GM18867 (cell line): Measurements from ENCODE around the gene LHFPL6.
"Not testable (repeated sequence)": the region's sequence is repeated elsewhere in the genome, so short reads cannot be mapped to it uniquely, and the experiment has no call there.

ENCODE experiments used
- ATAC-seq: cut with Tn5 transposase; IDR thresholded peaks from one replicate; pipeline ENCODE4 v1.9.1; 2021; ENCODE audit warnings: mild to moderate bottlenecking, moderate library complexity; ENCODE audit not compliant: unreplicated experiment

LHFPL6 gene

DNA sequence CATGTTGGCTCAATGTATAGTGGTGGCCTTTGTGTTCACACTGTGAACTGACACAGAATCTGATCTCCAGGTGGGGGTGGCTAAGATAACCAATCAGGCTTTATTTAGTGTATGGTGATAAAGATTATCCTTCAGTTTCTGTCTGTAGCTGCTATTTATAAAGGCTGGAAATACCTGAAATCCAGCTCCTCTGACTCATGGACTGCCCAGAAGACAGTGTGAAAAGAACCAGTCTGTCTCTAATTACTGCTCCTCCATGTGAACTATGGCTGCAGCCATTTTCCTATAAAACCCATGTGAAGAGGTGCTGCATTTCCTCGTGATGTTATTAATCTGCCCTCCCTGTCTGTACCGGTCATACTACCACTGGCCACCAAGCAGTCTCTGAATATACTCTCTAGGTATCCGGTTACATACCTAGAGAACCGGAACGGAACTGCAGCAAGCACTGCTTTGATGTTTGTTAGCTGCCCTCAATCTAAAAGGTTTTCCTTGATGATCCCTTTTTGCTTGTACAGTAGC is 238.0 kb downstream of the LHFPL6 start:
- ATAC-seq: no peak

GRCh38 chr13:39363382-39363772 is 239.6 kb downstream of the LHFPL6 start:
- no peak for ATAC-seq

DNA sequence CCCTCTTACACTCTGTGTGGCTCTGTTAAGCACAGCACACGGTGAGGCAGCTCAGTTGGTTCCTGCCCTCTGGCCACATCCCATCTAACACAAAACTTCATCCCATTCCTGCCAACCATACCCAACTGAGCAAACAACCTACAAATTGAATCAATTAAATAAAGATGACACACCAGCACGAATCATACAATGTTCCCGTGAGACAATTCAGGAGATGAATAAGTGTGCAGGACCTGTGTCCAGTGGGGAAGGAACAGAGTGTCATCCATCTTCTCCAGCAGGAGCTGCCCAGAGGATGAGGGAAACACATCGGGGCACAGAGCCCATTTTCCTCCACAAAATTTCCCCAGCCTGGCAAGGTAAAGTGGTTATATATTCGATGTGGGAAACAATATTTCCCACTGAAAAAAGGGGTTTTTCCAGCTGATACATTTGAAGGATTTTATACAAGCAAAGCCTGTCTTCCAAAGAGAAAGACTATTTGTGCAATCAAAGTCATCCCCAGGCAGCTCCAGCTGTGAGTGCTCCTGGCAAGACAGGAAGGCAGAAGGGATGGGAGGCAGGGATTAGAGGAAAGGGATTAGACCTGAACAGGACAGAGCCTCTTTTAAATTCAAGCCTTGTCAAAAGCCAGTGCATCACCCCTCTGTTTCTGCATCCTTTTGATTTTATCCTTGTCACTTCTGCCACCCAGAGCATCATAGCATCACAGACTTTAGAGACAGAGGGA is 240.2 kb downstream of the LHFPL6 start:
- no peak for ATAC-seq

GRCh38 chr13:39353988-39354387 is 249.0 kb downstream of the LHFPL6 start:
- no peak for ATAC-seq

DNA sequence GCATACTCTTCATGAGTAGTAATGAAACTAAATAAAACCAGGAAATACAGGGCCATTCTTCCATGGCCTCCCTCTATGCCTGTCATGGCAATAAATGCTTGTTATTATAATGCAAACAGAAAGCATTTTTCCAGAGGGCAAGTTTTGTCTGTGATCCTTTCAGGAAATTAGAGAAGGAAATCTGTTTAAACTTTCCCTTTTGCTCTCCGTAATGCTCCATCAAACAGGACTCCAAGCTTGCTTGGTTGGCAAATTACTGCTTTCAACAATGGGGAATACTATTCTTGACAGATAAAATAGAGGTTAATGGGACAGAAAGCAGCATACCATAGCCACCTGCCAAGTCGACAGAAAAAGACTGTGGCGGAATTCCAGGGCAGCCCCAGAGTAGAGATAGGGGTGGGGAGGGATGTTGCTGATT is 252.5 kb downstream of the LHFPL6 start:
- ATAC-seq: no peak

- ATAC-seq: no peak
Observed at GRCh38 chr13:39349391-39349960, 253.5 kb downstream of the LHFPL6 start.

GRCh38 chr13:39347926-39348901 is 254.8 kb downstream of the LHFPL6 start:
- ATAC-seq: no peak

DNA sequence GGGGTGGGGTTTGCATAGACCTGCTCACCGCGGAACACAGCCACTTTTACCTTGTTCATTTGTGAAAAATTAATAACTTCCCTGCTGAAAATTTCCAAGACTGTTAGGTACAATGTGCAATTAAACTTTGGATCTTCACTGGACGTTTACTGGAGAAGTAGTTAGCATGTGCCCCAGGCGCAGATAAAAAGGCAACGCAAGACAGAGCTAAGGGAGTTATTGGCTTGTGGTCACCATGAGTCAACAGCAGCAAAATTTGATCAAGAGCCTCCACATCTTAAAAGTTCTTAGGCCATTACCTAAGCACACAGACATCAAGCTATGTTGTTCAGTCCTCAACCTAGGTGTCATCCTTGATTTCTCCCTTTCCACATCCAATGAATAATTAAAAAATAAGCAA is 257.0 kb downstream of the LHFPL6 start:
- ATAC-seq: no peak

DNA sequence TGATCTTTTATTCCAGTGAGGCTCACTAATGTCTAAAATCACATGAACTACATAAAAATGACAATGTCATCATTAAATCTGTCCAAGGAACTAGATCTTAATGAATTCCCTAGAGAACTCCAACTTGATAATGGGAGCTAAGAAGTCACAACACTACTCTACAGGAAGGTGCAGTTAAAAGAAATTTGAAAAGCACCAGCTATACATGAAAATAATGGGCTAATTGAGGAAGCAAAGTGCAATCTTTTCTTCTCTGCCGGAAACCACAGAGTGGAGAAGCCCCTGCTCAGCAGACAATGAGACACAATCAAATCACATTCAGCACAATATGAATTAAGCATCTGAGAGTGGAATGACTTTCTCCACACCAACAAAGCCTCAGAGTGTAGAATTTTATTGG is 261.7 kb downstream of the LHFPL6 start:
- no peak for ATAC-seq

- ATAC-seq: not testable (repeated sequence)
Observed at GRCh38 chr13:39338114-39338513, 264.9 kb downstream of the LHFPL6 start.

- no peak for ATAC-seq
Observed at GRCh38 chr13:39336937-39337336, 266.1 kb downstream of the LHFPL6 start.

- no peak for ATAC-seq
Observed at GRCh38 chr13:39336207-39336606, 266.8 kb downstream of the LHFPL6 start.

DNA sequence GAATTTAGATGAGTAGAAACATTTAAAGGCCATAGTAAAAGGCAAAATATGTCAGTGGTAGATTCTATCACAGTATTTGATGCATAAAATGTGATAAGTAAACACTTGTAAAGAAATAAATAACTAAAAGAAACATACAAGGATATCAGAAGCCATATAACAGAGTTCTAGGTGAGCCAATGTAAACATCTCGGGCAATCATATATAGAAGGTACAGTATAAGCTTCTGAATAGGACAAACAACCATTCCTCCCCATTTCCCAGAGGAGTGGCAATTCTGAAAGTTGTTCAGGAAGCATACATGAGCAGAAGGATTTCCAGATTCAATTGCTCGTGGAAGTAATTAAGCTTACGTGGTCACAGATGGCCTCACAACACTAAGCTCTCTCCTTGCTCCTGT is 267.3 kb downstream of the LHFPL6 start:
- no peak for ATAC-seq

- ATAC-seq: no peak
Observed at GRCh38 chr13:39330504-39330903, 272.5 kb downstream of the LHFPL6 start.

DNA sequence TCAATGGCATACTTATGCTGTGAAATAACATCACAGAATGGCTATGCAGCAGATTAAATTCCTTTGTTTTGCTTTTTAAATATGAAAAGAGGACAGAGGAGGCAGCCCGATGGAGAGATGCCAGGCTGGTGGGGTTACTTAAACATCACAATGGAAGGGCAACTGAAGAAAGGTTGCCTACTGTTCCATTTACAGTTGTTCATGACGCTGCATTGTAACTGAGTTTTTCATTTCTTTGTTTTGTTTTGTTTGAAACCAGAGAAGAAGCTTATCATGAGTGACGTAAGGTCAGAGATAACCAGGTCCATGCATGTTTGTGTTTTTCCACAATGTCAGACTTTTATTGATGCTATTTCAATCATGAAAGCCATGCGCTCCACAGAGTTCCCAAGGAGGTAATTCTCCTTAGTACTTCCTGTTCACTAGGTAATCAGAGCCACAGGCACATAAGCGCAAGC is 273.8 kb downstream of the LHFPL6 start:
- no peak for ATAC-seq

- no peak for ATAC-seq
Observed at GRCh38 chr13:39327172-39327479, 275.9 kb downstream of the LHFPL6 start.

- ATAC-seq: no peak
Observed at GRCh38 chr13:39326469-39327171, 276.4 kb downstream of the LHFPL6 start.

DNA sequence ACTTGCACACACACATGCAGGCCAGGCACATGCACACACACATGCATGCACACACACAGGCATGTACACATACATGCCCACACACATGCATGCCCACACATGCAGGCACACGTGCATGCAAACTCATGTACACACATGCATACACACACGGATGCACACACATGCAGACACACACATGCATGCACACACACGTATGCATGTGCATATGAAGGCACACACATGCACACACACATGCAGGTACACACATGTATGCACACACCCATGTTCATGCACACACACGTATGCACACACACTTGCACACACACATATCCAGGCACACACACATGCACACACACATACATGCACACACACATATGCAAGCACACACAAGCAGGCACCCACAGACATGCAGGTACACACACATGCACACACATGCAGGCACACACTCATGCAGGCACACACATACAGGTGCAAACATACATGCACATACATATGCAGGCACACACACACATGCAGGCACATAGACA is 278.1 kb downstream of the LHFPL6 start:
- ATAC-seq: no peak

DNA sequence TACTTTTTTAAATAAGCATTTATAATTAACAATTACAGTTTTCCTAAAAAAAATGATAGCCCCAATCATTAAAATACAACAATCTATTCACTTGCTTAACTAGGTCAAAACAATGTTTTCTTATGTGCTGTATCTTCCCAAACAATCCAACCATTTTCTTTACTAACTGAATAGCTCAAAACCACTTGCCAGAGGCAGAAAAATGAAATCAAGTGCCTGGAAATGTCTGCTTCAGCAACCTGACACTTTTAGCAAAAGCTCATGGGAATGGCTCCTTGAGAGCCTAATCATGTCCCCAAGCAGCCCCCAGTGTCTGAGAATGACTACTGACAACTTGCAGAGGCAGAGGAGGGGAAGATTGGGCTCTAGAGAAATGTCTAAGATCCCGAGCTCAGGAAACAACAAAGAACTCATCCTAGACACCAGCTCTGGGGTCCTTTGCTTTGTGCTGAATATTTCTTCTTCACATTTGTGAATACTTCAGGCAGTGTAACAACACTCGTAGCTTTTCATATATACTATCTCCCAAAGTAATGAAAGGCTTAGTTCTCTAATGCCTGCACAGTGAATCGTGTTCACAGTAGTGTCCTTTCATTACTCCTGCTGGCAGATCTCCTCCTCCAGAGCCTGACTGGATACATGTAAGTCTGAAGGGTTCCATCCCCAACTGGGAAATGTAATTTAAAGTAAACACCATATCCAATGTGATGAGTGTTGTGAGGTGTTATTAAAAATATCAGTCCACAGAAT is 280.0 kb downstream of the LHFPL6 start:
- ATAC-seq: no peak

- no peak for ATAC-seq
Observed at GRCh38 chr13:39321574-39321973, 281.4 kb downstream of the LHFPL6 start.
